Erythroblast (primary cell): Measurements from ENCODE around the gene HEXA.

Experiments used
- GATA1 ChIP-seq: IDR thresholded peaks from 2 replicates; pipeline ENCODE4 v1.6.1; 2011; ENCODE audit warnings: low read depth, mild to moderate bottlenecking, control low read depth, low read length, moderate library complexity
- POLR2A ChIP-seq: IDR thresholded peaks from 2 replicates; pipeline ENCODE4 v1.6.1; 2011; ENCODE audit warnings: mild to moderate bottlenecking, low read length

DNA sequence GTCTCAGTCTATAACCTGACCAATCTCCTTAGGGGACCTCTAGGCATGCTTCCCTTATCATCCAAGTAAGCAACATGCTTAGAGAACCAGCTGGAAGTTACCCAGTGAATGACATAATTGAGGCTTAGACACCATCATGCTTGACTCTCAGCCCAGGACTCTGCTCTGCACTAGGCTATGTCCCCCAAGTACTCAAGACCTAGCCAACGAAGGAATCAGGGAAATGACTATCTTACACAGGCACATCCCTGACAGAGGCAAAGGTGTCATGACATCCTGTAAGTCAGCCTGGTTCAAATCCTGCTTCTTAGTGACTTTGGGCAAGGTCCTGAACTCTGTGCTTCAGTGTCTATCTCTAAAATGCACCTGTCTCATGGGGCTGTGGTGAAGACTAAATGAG is 31.2 kb downstream of the HEXA start:
- TF ChIP-seq POLR2A (no peak), GATA1 (no peak)
